GM12874 (cell line): ENCODE measurements around the gene PADI1.

Experiments used
- CTCF ChIP-seq: IDR thresholded peaks from 2 replicates; pipeline ENCODE4 v1.5.1; 2011; ENCODE audit warnings: low read depth, mild to moderate bottlenecking, control low read depth, low read length, moderate library complexity; ENCODE audit not compliant: insufficient read depth

Gene PADI1

GRCh38 chr1:17255336-17255735 is 50.4 kb downstream of the PADI1 start:
- TF ChIP-seq CTCF = no peak

- no peak for TF ChIP-seq CTCF
Measured at GRCh38 chr1:17258116-17258757, 53.3 kb downstream of the PADI1 start.

- no peak for TF ChIP-seq CTCF
Measured at GRCh38 chr1:17258758-17259130, 53.8 kb downstream of the PADI1 start.

- TF ChIP-seq CTCF = no peak
Measured at GRCh38 chr1:17259233-17259873, 54.4 kb downstream of the PADI1 start.

- no peak for TF ChIP-seq CTCF
Measured at GRCh38 chr1:17260264-17260663, 55.3 kb downstream of the PADI1 start.

GRCh38 chr1:17260738-17261137 is 55.8 kb downstream of the PADI1 start:
- no peak for TF ChIP-seq CTCF

GRCh38 chr1:17263936-17264335 is 59.0 kb downstream of the PADI1 start:
- no peak for TF ChIP-seq CTCF
